Activated CD4-positive, alpha-beta T cell treated with anti-CD3 and anti-CD28 coated beads for 48 hours (primary cell): ENCODE data around the gene RET.

ENCODE experiments used
- DNase-seq: peaks from one replicate; pipeline ENCODE4 v3.0.0-alpha.2; 2020

Gene RET

DNA sequence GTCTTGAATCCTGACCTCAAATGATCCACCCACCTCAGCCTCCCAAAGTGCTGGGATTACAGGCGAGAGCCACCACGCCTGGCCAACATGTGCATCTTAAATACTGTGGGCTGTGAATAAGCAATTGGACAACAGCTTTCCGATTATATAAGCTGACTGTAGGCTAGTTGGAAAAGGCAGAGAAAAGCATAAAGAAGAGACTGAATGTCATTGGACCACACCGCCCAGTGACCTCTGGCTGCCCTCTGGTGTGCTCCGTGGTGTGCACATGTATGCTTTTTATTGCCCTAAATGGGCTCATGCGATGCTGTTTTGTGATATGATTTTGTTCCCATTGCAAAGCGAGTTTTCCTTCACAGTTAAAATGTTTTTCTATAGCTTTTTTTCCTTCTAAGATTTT lies 46.0 kb downstream of the RET start:
- DNase-seq = no peak

GRCh38 chr10:43123361-43124093 lies 46.7 kb downstream of the RET start:
- no peak for DNase-seq

GRCh38 chr10:43124094-43124521 lies 47.2 kb downstream of the RET start:
- DNase-seq = no peak

- DNase-seq = no peak
Measured at GRCh38 chr10:43124574-43125273, 47.9 kb downstream of the RET start.

- DNase-seq = no peak
Measured at GRCh38 chr10:43125274-43125845, 48.5 kb downstream of the RET start.

DNA sequence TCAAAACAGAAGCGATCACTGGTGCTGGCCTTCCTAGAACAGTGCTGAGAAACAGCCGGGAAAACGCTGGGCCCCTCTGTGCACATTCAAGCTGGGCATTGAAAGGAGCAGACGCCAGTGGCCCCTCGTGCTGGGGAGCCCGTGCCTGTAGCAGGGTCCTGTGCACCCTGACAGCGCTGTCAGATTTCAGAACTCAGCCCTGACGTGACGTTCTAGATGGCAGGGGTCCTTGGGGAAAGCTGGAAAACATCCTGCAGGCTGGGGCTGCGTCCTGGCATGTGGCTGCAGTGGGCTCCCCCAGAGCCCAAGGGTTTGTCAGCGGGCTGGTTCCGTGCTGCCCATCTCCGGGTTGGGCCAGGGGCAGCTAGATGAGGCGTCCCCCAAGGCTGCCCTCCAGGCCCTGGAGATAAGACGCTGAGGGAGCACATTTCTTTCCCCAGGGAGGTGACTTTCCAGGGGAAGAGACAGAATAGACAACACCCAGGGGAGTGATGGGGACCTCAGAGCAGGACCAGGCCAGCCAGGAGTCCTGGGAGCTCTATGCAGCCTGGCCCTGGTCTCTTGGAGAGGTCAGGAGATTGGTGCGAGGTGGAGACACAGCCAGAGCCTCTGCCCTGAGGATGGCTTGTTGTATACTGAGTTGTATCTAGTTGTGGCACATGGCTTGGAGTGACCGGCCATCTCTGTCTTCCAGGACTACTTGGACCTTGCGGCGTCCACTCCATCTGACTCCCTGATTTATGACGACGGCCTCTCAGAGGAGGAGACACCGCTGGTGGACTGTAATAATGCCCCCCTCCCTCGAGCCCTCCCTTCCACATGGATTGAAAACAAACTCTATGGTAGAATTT lies 49.2 kb downstream of the RET start:
- DNase-seq = no peak

DNA sequence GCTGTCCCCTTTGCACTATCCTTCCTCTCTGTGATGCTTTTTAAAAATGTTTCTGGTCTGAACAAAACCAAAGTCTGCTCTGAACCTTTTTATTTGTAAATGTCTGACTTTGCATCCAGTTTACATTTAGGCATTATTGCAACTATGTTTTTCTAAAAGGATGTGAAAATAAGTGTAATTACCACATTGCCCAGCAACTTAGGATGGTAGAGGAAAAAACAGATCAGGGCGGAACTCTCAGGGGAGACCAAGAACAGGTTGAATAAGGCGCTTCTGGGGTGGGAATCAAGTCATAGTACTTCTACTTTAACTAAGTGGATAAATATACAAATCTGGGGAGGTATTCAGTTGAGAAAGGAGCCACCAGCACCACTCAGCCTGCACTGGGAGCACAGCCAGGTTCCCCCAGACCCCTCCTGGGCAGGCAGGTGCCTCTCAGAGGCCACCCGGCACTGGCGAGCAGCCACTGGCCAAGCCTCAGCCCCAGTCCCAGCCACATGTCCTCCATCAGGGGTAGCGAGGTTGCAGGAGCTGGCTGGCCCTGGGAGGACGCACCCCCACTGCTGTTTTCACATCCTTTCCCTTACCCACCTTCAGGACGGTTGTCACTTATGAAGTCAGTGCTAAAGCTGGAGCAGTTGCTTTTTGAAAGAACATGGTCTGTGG lies 50.0 kb downstream of the RET start:
- no peak for DNase-seq

DNA sequence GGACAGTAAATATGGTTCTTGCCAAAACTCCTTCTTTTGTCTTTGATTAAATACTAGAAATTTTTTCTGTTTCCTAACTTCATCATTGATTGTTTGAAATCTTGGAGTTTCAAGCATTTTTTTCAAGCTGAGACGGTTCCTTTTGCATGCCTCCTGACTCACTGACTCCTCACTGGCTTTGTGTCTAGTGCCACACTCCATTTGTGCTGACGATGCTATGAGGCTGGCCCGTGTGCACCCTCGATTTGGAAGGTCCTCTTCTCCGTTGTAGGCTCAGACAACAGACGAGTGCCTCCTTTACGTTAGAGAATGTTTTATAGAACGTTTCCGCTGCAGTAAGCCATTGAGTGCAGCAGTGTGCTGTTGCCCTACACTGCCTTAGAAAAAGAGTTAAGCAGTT lies 50.6 kb downstream of the RET start:
- DNase-seq = no peak

DNA sequence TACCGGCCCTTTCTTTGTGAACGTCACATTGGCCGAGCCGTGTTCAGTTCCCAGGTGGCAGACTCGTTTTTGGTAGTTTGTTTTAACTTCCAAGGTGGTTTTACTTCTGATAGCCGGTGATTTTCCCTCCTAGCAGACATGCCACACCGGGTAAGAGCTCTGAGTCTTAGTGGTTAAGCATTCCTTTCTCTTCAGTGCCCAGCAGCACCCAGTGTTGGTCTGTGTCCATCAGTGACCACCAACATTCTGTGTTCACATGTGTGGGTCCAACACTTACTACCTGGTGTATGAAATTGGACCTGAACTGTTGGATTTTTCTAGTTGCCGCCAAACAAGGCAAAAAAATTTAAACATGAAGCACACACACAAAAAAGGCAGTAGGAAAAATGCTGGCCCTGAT lies 51.5 kb downstream of the RET start:
- no peak for DNase-seq

- peak; percentile 41 for DNase-seq
Measured at GRCh38 chr10:43128958-43129706, 52.3 kb downstream of the RET start.

- no peak for DNase-seq
Measured at GRCh38 chr10:43130770-43131171, 53.9 kb downstream of the RET start.

GRCh38 chr10:43131256-43131655 lies 54.4 kb downstream of the RET start:
- no peak for DNase-seq

DNA sequence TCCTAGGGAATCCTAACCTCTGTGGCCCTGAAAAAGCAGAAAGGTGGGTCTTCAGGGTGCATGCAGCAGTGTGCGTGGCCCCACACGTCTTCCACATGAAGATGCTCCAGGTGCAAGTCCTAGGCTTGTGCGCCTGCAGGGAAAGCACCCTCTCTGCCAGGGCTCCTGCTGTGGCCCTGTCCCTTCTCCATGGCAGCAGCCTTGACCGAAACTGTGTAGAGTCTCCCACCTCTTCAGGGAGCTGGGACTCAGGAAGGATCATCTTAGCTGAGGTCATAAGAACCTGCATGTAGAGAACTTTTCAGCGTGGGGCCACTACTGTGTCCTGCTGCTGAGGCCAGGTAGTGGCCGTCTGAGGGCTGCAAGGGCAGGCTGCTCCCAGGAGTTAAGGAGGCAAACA lies 55.0 kb downstream of the RET start:
- no peak for DNase-seq

GRCh38 chr10:43132867-43133787 lies 56.3 kb downstream of the RET start:
- no peak for DNase-seq

- no peak for DNase-seq
Measured at GRCh38 chr10:43134126-43134905, 57.4 kb downstream of the RET start.

DNA sequence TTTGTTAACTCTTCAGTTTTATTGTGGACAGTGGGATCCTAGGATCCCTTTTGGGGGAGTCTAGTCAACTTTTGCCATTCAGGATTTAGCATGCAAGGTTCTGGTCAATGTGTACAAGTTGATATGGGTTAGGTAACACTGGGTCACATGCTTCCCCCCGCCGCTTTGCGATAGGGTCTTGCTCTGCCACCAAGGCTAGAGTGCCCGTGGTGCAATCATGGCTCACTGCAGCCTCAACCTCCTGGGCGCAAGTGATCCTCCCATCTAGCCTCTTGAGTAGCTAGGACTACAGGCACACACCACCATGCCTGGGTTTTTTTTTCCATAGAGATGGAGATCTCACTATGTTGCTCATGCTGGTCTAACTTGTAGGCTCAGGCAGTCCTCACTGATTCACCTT lies 58.2 kb downstream of the RET start:
- no peak for DNase-seq

DNA sequence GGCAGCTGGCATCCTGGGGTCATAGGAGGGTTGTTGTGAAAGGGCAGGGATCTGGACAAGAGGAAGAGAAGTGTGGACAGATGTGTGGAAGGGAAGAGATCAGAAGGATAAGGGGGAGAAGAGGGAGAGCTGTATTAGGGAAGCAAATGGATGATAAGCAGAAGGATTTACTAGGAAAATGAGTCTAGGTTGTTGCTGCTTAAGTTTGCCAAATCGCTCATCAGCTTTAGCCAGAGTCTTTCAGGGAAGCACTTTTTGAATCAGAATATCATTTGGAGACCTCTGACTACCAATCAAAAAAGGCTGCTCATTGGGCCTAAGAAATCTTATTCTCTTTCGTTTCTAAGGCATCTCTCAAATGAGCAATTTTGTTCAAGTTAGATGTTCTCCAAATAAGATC lies 58.8 kb downstream of the RET start:
- DNase-seq = no peak

- DNase-seq = no peak
Measured at GRCh38 chr10:43136432-43136831, 59.6 kb downstream of the RET start.

GRCh38 chr10:43136995-43137716 lies 60.3 kb downstream of the RET start:
- DNase-seq = no peak

DNA sequence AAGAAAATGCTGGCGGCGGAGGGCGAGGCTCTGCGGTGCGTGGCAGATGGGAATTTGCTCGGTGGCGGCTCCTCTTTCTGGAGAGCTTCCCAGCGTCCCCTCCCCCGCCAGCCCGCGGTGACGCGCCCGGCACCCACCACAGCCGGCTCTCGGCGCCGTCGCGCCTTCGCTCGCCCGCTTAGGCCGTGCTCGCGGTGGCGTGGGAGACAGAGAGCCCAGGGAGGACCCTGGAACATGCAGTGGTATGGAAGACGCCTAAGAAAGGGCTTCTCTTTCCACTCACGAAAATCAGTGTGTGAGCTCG lies 60.8 kb downstream of the RET start:
- peak; percentile 54 for DNase-seq
